H9 (cell line): ENCODE results near the gene RAB43. TPM values are rescaled to one million over a fixed set of nuclear protein-coding genes. Genes with fewer than 3 reads are reported as not detected.

Experiments
- DNase-seq: peaks from one replicate; pipeline ENCODE4 v3.0.0-alpha.2; 2017
- H2AFZ ChIP-seq: one replicate; pipeline ENCODE4 v1.6.1; 2013; ENCODE audit warnings: mild to moderate bottlenecking, low read length, control low read depth, moderate library complexity
- H2AK5ac ChIP-seq: 2 replicates; pipeline ENCODE4 v1.6.1; 2013; ENCODE audit warnings: low read length, control low read depth, mixed read lengths; ENCODE audit not compliant: insufficient read length
- H2BK120ac ChIP-seq: one replicate; pipeline ENCODE4 v1.6.1; 2013; ENCODE audit warnings: low read depth, mild to moderate bottlenecking, low read length, control low read depth, inconsistent platforms; ENCODE audit not compliant: poor library complexity, severe bottlenecking
- H2BK12ac ChIP-seq: 2 replicates; pipeline ENCODE4 v1.6.1; 2013; ENCODE audit warnings: low read length, control low read depth, mixed read lengths, low read depth; ENCODE audit not compliant: insufficient read length
- H2BK15ac ChIP-seq: 2 replicates; pipeline ENCODE4 v1.6.1; 2013; ENCODE audit warnings: low read depth, low read length, control low read depth
- H2BK20ac ChIP-seq: one replicate; pipeline ENCODE4 v1.6.1; 2013; ENCODE audit warnings: low read depth, mild to moderate bottlenecking, low read length, control low read depth, inconsistent platforms; ENCODE audit not compliant: poor library complexity, severe bottlenecking
- H2BK5ac ChIP-seq: 2 replicates; pipeline ENCODE4 v1.6.1; 2013; ENCODE audit warnings: low read length, control low read depth, mixed read lengths; ENCODE audit not compliant: insufficient read length
- H3K14ac ChIP-seq: 2 replicates; pipeline ENCODE4 v1.6.1; 2013; ENCODE audit warnings: low read length, control low read depth; ENCODE audit not compliant: insufficient read depth
- H3K18ac ChIP-seq: 2 replicates; pipeline ENCODE4 v1.6.1; 2013; ENCODE audit warnings: low read depth, mild to moderate bottlenecking, mixed read lengths, low read length, control low read depth; ENCODE audit not compliant: insufficient read length
- H3K23ac ChIP-seq: 2 replicates; pipeline ENCODE4 v1.6.1; 2013; ENCODE audit warnings: low read length, control low read depth, mixed read lengths, low read depth; ENCODE audit not compliant: insufficient read length
- H3K23me2 ChIP-seq: 2 replicates; pipeline ENCODE4 v1.6.1; 2013; ENCODE audit warnings: low read depth, mild to moderate bottlenecking, mixed read lengths, low read length, control low read depth; ENCODE audit not compliant: insufficient read length, poor library complexity, severe bottlenecking
- H3K27ac ChIP-seq: 2 replicates; pipeline ENCODE4 v1.5.1; 2013; ENCODE audit warnings: low read length, control low read depth, mixed read lengths, low read depth; ENCODE audit not compliant: insufficient read length
- H3K27me3 ChIP-seq: 2 replicates; pipeline ENCODE4 v1.6.1; 2013; ENCODE audit warnings: low read length, control low read depth, inconsistent platforms; ENCODE audit not compliant: insufficient read depth
- H3K4ac ChIP-seq: 2 replicates; pipeline ENCODE4 v1.6.1; 2013; ENCODE audit warnings: low read depth, mild to moderate bottlenecking, control low read depth, inconsistent platforms, low read length, moderate library complexity
- H3K4me1 ChIP-seq: 2 replicates; pipeline ENCODE4 v1.6.1; 2013; ENCODE audit warnings: low read length, control low read depth, inconsistent platforms; ENCODE audit not compliant: insufficient read depth
- H3K4me2 ChIP-seq: 2 replicates; pipeline ENCODE4 v1.6.1; 2013; ENCODE audit warnings: low read length, control low read depth, mixed read lengths; ENCODE audit not compliant: insufficient read length, insufficient read depth
- H3K56ac ChIP-seq: 2 replicates; pipeline ENCODE4 v1.6.1; 2013; ENCODE audit warnings: low read depth, mild to moderate bottlenecking, mixed read lengths, low read length, control low read depth; ENCODE audit not compliant: insufficient read length
- H3K79me1 ChIP-seq: 2 replicates; pipeline ENCODE4 v1.6.1; 2013; ENCODE audit warnings: low read depth, mild to moderate bottlenecking, moderate library complexity, low read length, control low read depth, inconsistent platforms; ENCODE audit not compliant: insufficient read depth, poor library complexity, severe bottlenecking
- H3K79me2 ChIP-seq: 2 replicates; pipeline ENCODE4 v1.6.1; 2013; ENCODE audit warnings: low read length, control low read depth, inconsistent platforms; ENCODE audit not compliant: insufficient read depth
- H3K9ac ChIP-seq: 2 replicates; pipeline ENCODE4 v1.6.1; 2013; ENCODE audit warnings: low read length, control low read depth, mixed read lengths; ENCODE audit not compliant: insufficient read length; ENCODE audit errors: extremely low read depth
- H3K9me3 ChIP-seq: one replicate; pipeline ENCODE4 v1.6.1; 2013; ENCODE audit warnings: low read depth, low read length, inconsistent platforms; ENCODE audit not compliant: control insufficient read depth
- H3T11ph ChIP-seq: one replicate; pipeline ENCODE4 v1.6.1; 2013; ENCODE audit warnings: mild to moderate bottlenecking, low read length, control low read depth, inconsistent platforms
- H4K20me1 ChIP-seq: one replicate; pipeline ENCODE4 v1.6.1; 2013; ENCODE audit not compliant: control insufficient read depth, insufficient read length, insufficient read depth
- H4K5ac ChIP-seq: 2 replicates; pipeline ENCODE4 v1.6.1; 2013; ENCODE audit warnings: low read depth, mild to moderate bottlenecking, mixed read lengths, low read length, control low read depth; ENCODE audit not compliant: insufficient read length
- H4K8ac ChIP-seq: replicated peaks from 2 replicates; pipeline ENCODE4 v1.6.1; 2013; ENCODE audit warnings: low read length, control low read depth, mixed read lengths, low read depth; ENCODE audit not compliant: insufficient read length
- H4K91ac ChIP-seq: 2 replicates; pipeline ENCODE4 v1.6.1; 2013; ENCODE audit warnings: low read depth, mild to moderate bottlenecking, moderate library complexity, mixed read lengths, low read length, control low read depth; ENCODE audit not compliant: insufficient read length
- H3K27ac Mint-ChIP-seq, 3 experiments: 2 replicates in 2 of 3; 3 replicates in 1 of 3; pipeline ENCODE4 v1.8.0; 2020 to 2021; ENCODE audit warnings: mixed read lengths in 3 of 3, mild to moderate bottlenecking in 1 of 3, moderate library complexity in 1 of 3
- H3K27me3 Mint-ChIP-seq: 2 replicates; pipeline ENCODE4 v1.8.0; 2021; ENCODE audit warnings: low read depth, mild to moderate bottlenecking, moderate library complexity, mixed read lengths
- H3K36me3 Mint-ChIP-seq, 3 experiments: 2 replicates in 2 of 3; 3 replicates in 1 of 3; pipeline ENCODE4 v1.8.0; 2020 to 2021; ENCODE audit warnings: low read depth in 3 of 3, mixed read lengths in 3 of 3; ENCODE audit not compliant: insufficient read depth in 1 of 3
- H3K4me1 Mint-ChIP-seq, 2 experiments: 2 replicates each; pipeline ENCODE4 v1.8.0; 2020; ENCODE audit warnings: mixed read lengths in 2 of 2
- H3K4me3 Mint-ChIP-seq, 2 experiments: 2 replicates in 1 of 2; 3 replicates in 1 of 2; pipeline ENCODE4 v1.8.0; 2020 to 2021; ENCODE audit warnings: mild to moderate bottlenecking in 2 of 2, mixed read lengths in 2 of 2, moderate library complexity in 1 of 2
- H3K9me3 Mint-ChIP-seq, 2 experiments: 2 replicates in 1 of 2; 3 replicates in 1 of 2; pipeline ENCODE4 v1.8.0; 2020; ENCODE audit warnings: mild to moderate bottlenecking in 2 of 2, mixed read lengths in 2 of 2, moderate library complexity in 1 of 2
- CTCF ChIP-seq: fragments of 200-600 bp; sonication (generic); conservative IDR thresholded peaks from 3 replicates; pipeline ENCODE4 v1.8.0; 2021; ENCODE audit warnings: antibody characterized with exemption, mild to moderate bottlenecking
- whole genome bisulfite sequencing: extraction: QIAGEN DNeasy Blood & Tissue Kit; methylation state at CpG from one replicate; pipeline ENCODE4 v1.1.7; 2013; ENCODE audit warnings: missing lambda C conversion rate, low lambda C conversion rate, mixed read lengths; ENCODE audit not compliant: insufficient read length; ENCODE audit errors: extremely low coverage; 5-methylcytosine and 5-hydroxymethylcytosine counted together
- total RNA-seq: library from RNA; stranded (reverse); gene quantifications from 2 replicates; pipeline ENCODE4 v1.2.1, GENCODE V29; 2021

RAB43 gene
- total RNA-seq, 1 experiment from 2014 or later: 13.6 TPM

GRCh38 chr3:129164500-129164899 is 42.9 kb upstream of the RAB43 start:
- peaks cover 17 to 20% of the 10 kb centered on the region in 2 experiments for H3K4me1 Mint-ChIP-seq
- Histone ChIP-seq H3K4me2 (no peak overlapping the region), H2AK5ac (no peak overlapping the region), H3K4ac (no peak overlapping the region), H4K91ac (no peak overlapping the region), H4K20me1 (no peaks in the 10 kb centered on the region), H3T11ph (no peak overlapping the region), H3K23ac (no peak overlapping the region), H4K8ac (no peak overlapping the region), H3K79me2 (no peaks in the 10 kb centered on the region; the same call in 1 of the 2 replicates), H3K9me3 (no peaks in the 10 kb centered on the region), H2BK15ac (no peak overlapping the region), H3K27ac (no peak overlapping the region), H2BK120ac (no peak overlapping the region), H3K27me3 (no peaks in the 10 kb centered on the region), H2BK12ac (no peak overlapping the region), H2AFZ (no peak overlapping the region), H3K79me1 (no peaks in the 10 kb centered on the region), H3K4me1 (no peaks in the 10 kb centered on the region; the same call in 1 of the 2 replicates), H4K5ac (no peak overlapping the region), H2BK20ac (no peak overlapping the region), H3K18ac (no peak overlapping the region), H3K14ac (no peak overlapping the region), H3K9ac (no peak overlapping the region), H2BK5ac (no peak overlapping the region), H3K56ac (no peak overlapping the region), H3K23me2 (peaks cover 3% of the 10 kb centered on the region)
- peaks cover 11 to 37% (median 28%) of the 10 kb centered on the region in 3 experiments; a peak in 6 of 7 replicates for H3K36me3 Mint-ChIP-seq
- H3K9me3 Mint-ChIP-seq: no peaks in the 10 kb centered on the region
- no peak for DNase-seq
- H3K27ac Mint-ChIP-seq: no peak overlapping the region
- H3K27me3 Mint-ChIP-seq: peaks cover 4% of the 10 kb centered on the region; the same call in 1 of the 2 replicates
- WGBS: no CpG with 5 or more reads among the region's 7 CpGs
- no peak for TF ChIP-seq CTCF
- H3K4me3 Mint-ChIP-seq: no peak overlapping the region
